Loucy (cell line): ENCODE measurements around the gene PKD1L1.

Source experiments
- H2AFZ ChIP-seq: fragments of 200-600 bp; sonication (generic); 2 replicates; pipeline ENCODE4 v1.6.0; 2016; ENCODE audit warnings: antibody characterized with exemption, mild to moderate bottlenecking, low read length, moderate library complexity
- H3F3A ChIP-seq: fragments of 200-600 bp; 2 replicates; pipeline ENCODE4 v1.6.0; 2016; ENCODE audit warnings: antibody characterized with exemption, low read depth, mild to moderate bottlenecking
- H3K27me3 ChIP-seq: fragments of 200-600 bp; sonication (generic); 2 replicates; pipeline ENCODE4 v1.6.1; 2014; ENCODE audit warnings: low read length, mild to moderate bottlenecking; ENCODE audit not compliant: insufficient read depth, poor library complexity, severe bottlenecking
- H3K36me3 ChIP-seq: fragments of 200-600 bp; sonication (generic); 2 replicates; pipeline ENCODE4 v1.6.1; 2016; ENCODE audit warnings: low read length; ENCODE audit not compliant: insufficient read depth
- H3K4me1 ChIP-seq: fragments of 200-600 bp; sonication (generic); 2 replicates; pipeline ENCODE4 v1.5.1; 2014; ENCODE audit warnings: low read length, mild to moderate bottlenecking; ENCODE audit not compliant: insufficient read depth, poor library complexity, severe bottlenecking
- H3K4me2 ChIP-seq: fragments of 200-600 bp; sonication (generic); 2 replicates; pipeline ENCODE4 v1.6.0; 2014; ENCODE audit warnings: antibody characterized with exemption, low read length, low read depth, mild to moderate bottlenecking; ENCODE audit not compliant: poor library complexity, severe bottlenecking
- H3K4me3 ChIP-seq: fragments of 200-600 bp; sonication (generic); 2 replicates; pipeline ENCODE4 v1.5.1; 2014; ENCODE audit warnings: low read length, mild to moderate bottlenecking, mixed read lengths; ENCODE audit not compliant: poor library complexity, severe bottlenecking
- H3K79me2 ChIP-seq: fragments of 200-600 bp; sonication (generic); 2 replicates; pipeline ENCODE4 v1.6.1; 2014; ENCODE audit warnings: low read length; ENCODE audit not compliant: insufficient read depth
- H3K9ac ChIP-seq: fragments of 200-600 bp; sonication (generic); 2 replicates; pipeline ENCODE4 v1.6.0; 2014; ENCODE audit warnings: mild to moderate bottlenecking, low read depth, low read length, moderate library complexity; ENCODE audit not compliant: poor library complexity, severe bottlenecking
- H3K9me2 ChIP-seq: fragments of 200-600 bp; sonication (generic); replicated peaks from 2 replicates; pipeline ENCODE4 v1.6.1; 2016; ENCODE audit warnings: low read depth, low read length, mixed read lengths
- H3K9me3 ChIP-seq: fragments of 200-600 bp; sonication (generic); 2 replicates; pipeline ENCODE4 v1.6.1; 2014; ENCODE audit warnings: mild to moderate bottlenecking, antibody characterized with exemption, low read length, low read depth; ENCODE audit not compliant: insufficient read depth
- H4K20me1 ChIP-seq: fragments of 200-600 bp; sonication (generic); 2 replicates; pipeline ENCODE4 v1.6.0; 2014; ENCODE audit warnings: antibody characterized with exemption, low read length, mild to moderate bottlenecking; ENCODE audit not compliant: insufficient read depth, poor library complexity, severe bottlenecking
- EZH2phosphoT487 ChIP-seq: fragments of 200-600 bp; IDR thresholded peaks from 2 replicates; pipeline ENCODE4 v1.6.1; 2018; ENCODE audit warnings: antibody characterized with exemption, mild to moderate bottlenecking, moderate library complexity, borderline replicate concordance
- TF ChIP-seq, protein P1 (sequence below): fragments of 200-600 bp; sonication (generic); conservative IDR thresholded peaks from 2 replicates; pipeline ENCODE4 v1.5.1; 2014; ENCODE audit warnings: mild to moderate bottlenecking, antibody characterized with exemption, low read length

PKD1L1 gene

DNA sequence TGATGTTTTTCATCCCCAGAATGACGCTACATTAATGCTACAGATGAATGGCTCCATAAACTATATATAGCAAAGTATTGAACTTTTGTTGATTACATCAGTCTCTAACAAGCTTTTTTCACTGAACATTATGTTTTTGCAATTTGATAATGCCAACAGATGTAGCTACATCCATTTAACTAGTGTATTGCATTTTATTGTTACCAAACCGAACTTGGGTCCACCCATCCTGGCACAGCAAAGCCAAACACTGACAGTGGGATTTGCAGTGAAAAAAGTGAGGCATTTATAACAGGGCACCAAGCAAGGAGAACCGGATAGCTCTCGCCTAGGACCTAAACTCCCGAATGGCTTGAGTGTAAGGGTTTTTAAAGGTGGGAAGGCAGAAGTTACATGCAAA is 183.5 kb downstream of the PKD1L1 start:
- no peaks in the 10 kb centered on the region for H3K4me1 ChIP-seq
- H3K79me2 ChIP-seq = no peaks in the 10 kb centered on the region
- H3K4me2 ChIP-seq = no peak overlapping the region
- H3F3A ChIP-seq = no peaks in the 10 kb centered on the region
- no peak overlapping the region for H3K4me3 ChIP-seq
- H3K27me3 ChIP-seq = no peaks in the 10 kb centered on the region
- no peaks in the 10 kb centered on the region for H4K20me1 ChIP-seq
- H3K9me2 ChIP-seq = no peaks in the 10 kb centered on the region
- no peaks in the 10 kb centered on the region for H3K9me3 ChIP-seq
- no peak overlapping the region for H3K9ac ChIP-seq
- TF ChIP-seq EZH2phosphoT487 = no peak
- TF ChIP-seq, protein P1, sequence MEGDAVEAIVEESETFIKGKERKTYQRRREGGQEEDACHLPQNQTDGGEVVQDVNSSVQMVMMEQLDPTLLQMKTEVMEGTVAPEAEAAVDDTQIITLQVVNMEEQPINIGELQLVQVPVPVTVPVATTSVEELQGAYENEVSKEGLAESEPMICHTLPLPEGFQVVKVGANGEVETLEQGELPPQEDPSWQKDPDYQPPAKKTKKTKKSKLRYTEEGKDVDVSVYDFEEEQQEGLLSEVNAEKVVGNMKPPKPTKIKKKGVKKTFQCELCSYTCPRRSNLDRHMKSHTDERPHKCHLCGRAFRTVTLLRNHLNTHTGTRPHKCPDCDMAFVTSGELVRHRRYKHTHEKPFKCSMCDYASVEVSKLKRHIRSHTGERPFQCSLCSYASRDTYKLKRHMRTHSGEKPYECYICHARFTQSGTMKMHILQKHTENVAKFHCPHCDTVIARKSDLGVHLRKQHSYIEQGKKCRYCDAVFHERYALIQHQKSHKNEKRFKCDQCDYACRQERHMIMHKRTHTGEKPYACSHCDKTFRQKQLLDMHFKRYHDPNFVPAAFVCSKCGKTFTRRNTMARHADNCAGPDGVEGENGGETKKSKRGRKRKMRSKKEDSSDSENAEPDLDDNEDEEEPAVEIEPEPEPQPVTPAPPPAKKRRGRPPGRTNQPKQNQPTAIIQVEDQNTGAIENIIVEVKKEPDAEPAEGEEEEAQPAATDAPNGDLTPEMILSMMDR = no peak
- no peaks in the 10 kb centered on the region for H3K36me3 ChIP-seq
- H2AFZ ChIP-seq = no peak overlapping the region

DNA sequence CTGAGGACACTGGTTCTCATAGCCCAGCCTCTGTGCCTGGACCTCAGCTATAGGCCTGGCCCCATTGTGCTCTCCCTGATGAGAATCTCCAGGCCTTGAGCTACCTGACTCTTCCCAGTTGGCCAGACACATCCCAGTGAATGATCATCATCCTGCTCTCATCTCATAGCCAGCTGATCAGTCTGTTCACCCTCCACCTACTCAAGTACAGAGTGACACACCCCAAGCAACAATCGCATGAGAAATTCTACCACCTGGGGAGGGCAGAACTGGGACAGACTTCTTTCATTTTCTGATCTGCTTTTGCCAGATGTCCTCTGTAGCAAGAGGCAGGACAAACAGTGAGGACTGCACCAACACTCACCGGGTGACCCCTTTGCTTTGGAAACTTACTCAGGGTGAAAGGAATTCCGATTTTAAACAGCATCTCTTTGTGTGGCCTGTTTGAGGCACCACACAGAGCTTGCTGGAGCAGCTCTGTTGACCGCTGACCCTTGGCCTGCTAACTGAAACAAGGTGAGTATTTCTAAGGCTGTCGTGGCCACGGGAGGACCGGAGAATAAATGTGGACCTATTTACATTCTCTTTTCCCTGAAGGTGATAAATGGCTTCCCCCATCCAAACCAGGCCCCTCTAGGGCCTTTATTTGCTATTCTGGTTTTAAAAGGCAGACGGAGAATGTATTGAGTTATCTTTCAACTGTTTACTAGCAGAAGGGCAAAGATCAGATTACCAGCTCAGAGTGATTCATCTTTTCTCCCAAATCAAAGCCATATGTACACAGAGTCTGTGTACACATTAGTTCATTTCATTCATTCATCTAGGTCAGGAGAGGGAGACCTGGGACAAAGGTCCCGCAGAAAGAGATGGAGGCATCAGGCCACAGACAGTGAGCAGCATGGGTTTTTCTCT is 184.9 kb downstream of the PKD1L1 start:
- Histone ChIP-seq H3F3A (no peaks in the 10 kb centered on the region), H3K4me2 (no peak overlapping the region), H4K20me1 (no peaks in the 10 kb centered on the region), H3K9me3 (no peaks in the 10 kb centered on the region), H3K4me3 (no peak overlapping the region), H3K79me2 (no peaks in the 10 kb centered on the region), H3K4me1 (no peaks in the 10 kb centered on the region), H2AFZ (no peak overlapping the region), H3K27me3 (no peaks in the 10 kb centered on the region), H3K9ac (no peak overlapping the region), H3K9me2 (no peaks in the 10 kb centered on the region), H3K36me3 (no peaks in the 10 kb centered on the region)
- no peak for TF ChIP-seq EZH2phosphoT487
- TF ChIP-seq, protein P1 = no peak

DNA sequence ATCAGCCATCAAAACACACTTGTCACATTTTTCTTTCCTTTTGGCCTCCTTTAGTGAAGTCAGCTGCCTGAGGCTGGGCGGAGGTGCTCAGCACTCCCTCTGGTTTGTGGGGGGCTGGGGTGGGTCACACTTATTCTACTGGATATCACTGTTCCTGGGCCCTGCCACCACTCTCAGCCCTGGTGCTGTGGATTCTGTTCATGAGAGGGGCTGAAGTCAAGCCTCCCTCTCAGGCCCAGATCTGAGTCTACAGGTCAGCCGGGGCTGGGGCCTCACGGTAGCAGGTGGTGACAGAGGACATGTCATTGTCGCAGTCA is 185.6 kb downstream of the PKD1L1 start:
- no peak overlapping the region for H3K9ac ChIP-seq
- no peaks in the 10 kb centered on the region for H4K20me1 ChIP-seq
- H3K36me3 ChIP-seq = no peaks in the 10 kb centered on the region
- no peaks in the 10 kb centered on the region for H3F3A ChIP-seq
- H3K4me1 ChIP-seq = no peaks in the 10 kb centered on the region
- H3K4me2 ChIP-seq = no peak overlapping the region
- no peaks in the 10 kb centered on the region for H3K9me3 ChIP-seq
- TF ChIP-seq, protein P1 = no peak
- TF ChIP-seq EZH2phosphoT487 = no peak
- no peaks in the 10 kb centered on the region for H3K79me2 ChIP-seq
- no peak overlapping the region for H2AFZ ChIP-seq
- H3K9me2 ChIP-seq = no peaks in the 10 kb centered on the region
- H3K4me3 ChIP-seq = no peak overlapping the region
- H3K27me3 ChIP-seq = no peaks in the 10 kb centered on the region
